ENCODE results near the gene WHAMM.

The WHAMM gene

DNA sequence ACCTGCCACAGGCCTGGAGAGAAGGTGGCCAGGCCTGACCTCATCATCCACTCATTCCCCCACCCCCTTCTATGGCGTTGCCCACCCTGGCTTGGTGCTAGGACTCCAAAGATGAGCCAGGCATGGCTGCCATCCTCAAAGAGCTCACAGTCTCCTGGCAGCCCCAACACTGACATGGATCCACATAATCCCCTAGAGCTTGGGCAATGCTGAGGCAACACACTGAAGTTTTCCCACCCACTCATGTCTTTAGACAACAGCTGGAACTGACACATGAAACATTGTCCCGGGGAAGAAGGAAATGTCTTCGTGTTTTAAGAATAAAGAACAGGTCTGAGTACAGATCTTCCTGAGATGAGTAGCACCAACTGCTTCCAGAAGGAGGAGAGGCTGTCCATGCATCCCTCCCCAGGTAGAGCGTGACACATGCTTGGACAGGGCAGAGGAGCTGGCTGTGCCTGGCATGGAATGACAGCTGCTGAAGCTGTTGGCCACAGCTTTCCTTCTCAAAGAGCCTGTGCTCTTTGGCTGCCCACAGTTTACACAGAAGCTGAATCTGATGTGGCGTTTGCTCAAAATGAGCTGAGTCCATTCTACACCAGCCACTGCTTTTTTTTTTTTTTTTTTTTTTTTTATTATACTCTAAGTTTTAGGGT, 73.0 kb downstream of the WHAMM start:
- Histone ChIP-seq H2BK15ac (ENCODE audit: low read depth, poor library complexity, severe bottlenecking) (no peak overlapping the region), H3K18ac (ENCODE audit: low read depth in 1 of 2, low read length in 2 of 2) (no peak overlapping the region), H3K36me3 (ENCODE audit: control insufficient read depth in 1 of 2, insufficient read depth in 2 of 2, low read depth in 1 of 2, low read length in 2 of 2) (no peaks in the 10 kb centered on the region), H2BK5ac (ENCODE audit: low read depth, low read length, poor library complexity, severe bottlenecking) (no peak overlapping the region), H2AK5ac (ENCODE audit: low read length, severe bottlenecking) (no peak overlapping the region), H3K4me1 (ENCODE audit: control insufficient read depth, insufficient read depth, low read depth, low read length) (no peaks in the 10 kb centered on the region), H3K27me3 (ENCODE audit: control insufficient read depth in 1 of 2, insufficient read depth in 1 of 2, low read length in 2 of 2) (peaks cover 0 to 9% of the 10 kb centered on the region in 2 experiments), H3K4ac (ENCODE audit: low read depth in 1 of 2, low read length in 2 of 2) (no peak overlapping the region), H3K9ac (ENCODE audit: low read length) (no peak overlapping the region), H2AFZ (ENCODE audit: low read depth, low read length) (no peak overlapping the region), H4K8ac (ENCODE audit: low read length) (no peak overlapping the region), H3K27ac (ENCODE audit: low read length, poor library complexity, severe bottlenecking) (no peak overlapping the region), H3K14ac (ENCODE audit: low read length in 2 of 2) (no peak overlapping the region), H2BK120ac (ENCODE audit: low read depth, low read length) (no peak overlapping the region), H4K91ac (ENCODE audit: low read length) (no peak overlapping the region), H3K4me3 (ENCODE audit: insufficient read depth in 1 of 2, low read depth in 1 of 2, low read length in 2 of 2) (no peak overlapping the region), H3K79me1 (replicated peaks; ENCODE audit: low read length, poor library complexity, severe bottlenecking) (no peaks in the 10 kb centered on the region), H3K23ac (ENCODE audit: low read length in 2 of 2) (peak overlapping the region in 1 of 2 experiments; percentile 9), H3K9me3 (ENCODE audit: control insufficient read depth, low read length) (no peaks in the 10 kb centered on the region), H3K4me2 (ENCODE audit: low read length, poor library complexity, severe bottlenecking) (no peak overlapping the region), H2BK12ac (ENCODE audit: low read length in 2 of 2) (no peak overlapping the region)
- WGBS, result 69% methylated on average over 4 of the region's 5 CpGs
- DNase-seq, result no peak

Measured in mesenchymal stem cell (in vitro differentiated cells and primary cell).